Lower leg skin (tissue), 3 donors: Measurements from ENCODE around the gene INTS14.

ENCODE experiments used
- CTCF ChIP-seq, 3 donors: fragments of 450-650 bp; IDR thresholded peaks; one replicate each; pipeline ENCODE4 v1.5.1; 2016; ENCODE audit warnings: antibody characterized with exemption in 3 of 3, mild to moderate bottlenecking in 3 of 3, moderate library complexity in 2 of 3
- POLR2A ChIP-seq, 2 donors: fragments of 450-650 bp; IDR thresholded peaks; one replicate each; pipeline ENCODE4 v1.6.1; 2016 to 2017; ENCODE audit warnings: antibody characterized with exemption in 2 of 2, mild to moderate bottlenecking in 1 of 2, moderate library complexity in 1 of 2

GRCh38 chr15:65558336-65558735 is 52.6 kb downstream of the INTS14 start:
- TF ChIP-seq CTCF (IDR thresholded peaks at IDR 0.05) (no peak), POLR2A (IDR thresholded peaks at IDR 0.05) (no peak)
